Measurements from ENCODE around the gene ROS1. TPM values are rescaled to one million over a fixed set of nuclear protein-coding genes. Genes with fewer than 3 reads are reported as not detected.

The ROS1 gene
- total RNA-seq, 1 donor from 2014 or later = not detected

GRCh38 chr6:117395164-117395563 is 30.6 kb downstream of the ROS1 start:
- TF ChIP-seq EZH2phosphoT487 (IDR thresholded peaks at IDR 0.05) = no peak
- TF ChIP-seq CTCF (IDR thresholded peaks at IDR 0.05) = no peak
- TF ChIP-seq EZH2 (IDR thresholded peaks at IDR 0.05) = no peak
- Histone ChIP-seq H3F3A (ENCODE audit: low read depth) (peaks cover 2% of the 10 kb centered on the region), H4K20me1 (ENCODE audit: low read depth) (no peaks in the 10 kb centered on the region), H3K79me2 (ENCODE audit: low read depth) (no peaks in the 10 kb centered on the region), H2AFZ (replicated peaks) (no peak overlapping the region), H3K9me3 (ENCODE audit: low read depth) (no peaks in the 10 kb centered on the region), H3K27ac (no peak overlapping the region), H3K9ac (no peak overlapping the region), H3K36me3 (no peaks in the 10 kb centered on the region), H3K4me1 (peaks cover 4% of the 10 kb centered on the region), H3K4me2 (no peak overlapping the region), H3K27me3 (no peaks in the 10 kb centered on the region), H3K4me3 (no peak overlapping the region)
- no peak for DNase-seq (ENCODE audit: low spot score)
- Mint-ChIP-seq H3K4me1 (no peaks in the 10 kb centered on the region), H3K27ac (no peak overlapping the region), H3K9me3 (no peaks in the 10 kb centered on the region), H3K4me3 (no peak overlapping the region), H3K27me3 (ENCODE audit: insufficient read depth, low read depth) (no peaks in the 10 kb centered on the region), H3K36me3 (no peaks in the 10 kb centered on the region)

- H3K27me3 Mint-ChIP-seq (ENCODE audit: insufficient read depth, low read depth) = no peaks in the 10 kb centered on the region
- no peaks in the 10 kb centered on the region for H3K9me3 Mint-ChIP-seq
- Histone ChIP-seq H3K4me2 (no peak overlapping the region), H3K9me3 (ENCODE audit: low read depth) (no peaks in the 10 kb centered on the region), H3K27ac (no peak overlapping the region), H2AFZ (replicated peaks) (no peak overlapping the region), H3F3A (ENCODE audit: low read depth) (peaks cover 2% of the 10 kb centered on the region), H3K79me2 (ENCODE audit: low read depth) (no peaks in the 10 kb centered on the region), H3K4me3 (no peak overlapping the region), H3K9ac (no peak overlapping the region), H3K36me3 (no peaks in the 10 kb centered on the region), H4K20me1 (ENCODE audit: low read depth) (no peaks in the 10 kb centered on the region), H3K4me1 (peaks cover 3% of the 10 kb centered on the region), H3K27me3 (no peaks in the 10 kb centered on the region)
- H3K27ac Mint-ChIP-seq = no peak overlapping the region
- no peak for TF ChIP-seq EZH2phosphoT487 (IDR thresholded peaks at IDR 0.05)
- no peak for TF ChIP-seq EZH2 (IDR thresholded peaks at IDR 0.05)
- TF ChIP-seq CTCF (IDR thresholded peaks at IDR 0.05) = no peak
- no peaks in the 10 kb centered on the region for H3K4me1 Mint-ChIP-seq
- no peak for DNase-seq (ENCODE audit: low spot score)
- no peaks in the 10 kb centered on the region for H3K36me3 Mint-ChIP-seq
- no peak overlapping the region for H3K4me3 Mint-ChIP-seq
Measured at GRCh38 chr6:117393045-117393444, 32.7 kb downstream of the ROS1 start.

- H3K9me3 ChIP-seq (ENCODE audit: low read depth) = no peaks in the 10 kb centered on the region
- H3K9me3 Mint-ChIP-seq = no peaks in the 10 kb centered on the region
- no peaks in the 10 kb centered on the region for H3K4me1 Mint-ChIP-seq
- H3F3A ChIP-seq (ENCODE audit: low read depth) = no peaks in the 10 kb centered on the region
- no peak for DNase-seq (ENCODE audit: low spot score)
- H2AFZ ChIP-seq (replicated peaks) = no peak overlapping the region
- no peak overlapping the region for H3K27ac ChIP-seq
- no peaks in the 10 kb centered on the region for H3K27me3 Mint-ChIP-seq (ENCODE audit: insufficient read depth, low read depth)
- no peak overlapping the region for H3K4me3 ChIP-seq
- no peaks in the 10 kb centered on the region for H3K36me3 Mint-ChIP-seq
- no peaks in the 10 kb centered on the region for H3K79me2 ChIP-seq (ENCODE audit: low read depth)
- no peaks in the 10 kb centered on the region for H4K20me1 ChIP-seq (ENCODE audit: low read depth)
- H3K9ac ChIP-seq = no peak overlapping the region
- H3K4me1 ChIP-seq = no peaks in the 10 kb centered on the region
- H3K36me3 ChIP-seq = no peaks in the 10 kb centered on the region
- TF ChIP-seq EZH2phosphoT487 (IDR thresholded peaks at IDR 0.05) = no peak
- TF ChIP-seq CTCF (IDR thresholded peaks at IDR 0.05) = no peak
- TF ChIP-seq EZH2 (IDR thresholded peaks at IDR 0.05) = no peak
- H3K27ac Mint-ChIP-seq = no peak overlapping the region
- H3K4me2 ChIP-seq = no peak overlapping the region
- no peak overlapping the region for H3K4me3 Mint-ChIP-seq
- no peaks in the 10 kb centered on the region for H3K27me3 ChIP-seq
Measured at GRCh38 chr6:117391874-117392583, 33.7 kb downstream of the ROS1 start.

Measured in neural progenitor cell (in vitro differentiated cells).